Osteoblast (primary cell): ENCODE data around the gene ST3GAL3. TPM values are rescaled to one million over a fixed set of nuclear protein-coding genes. Genes with fewer than 3 reads are reported as not detected.

ENCODE experiments used
- DNase-seq: peaks from one replicate; pipeline ENCODE4 v3.0.0; 2011; ENCODE audit warnings: low spot score, mixed read lengths; ENCODE audit not compliant: insufficient read length; ENCODE audit errors: missing footprints
- H2AFZ ChIP-seq: 2 replicates; pipeline ENCODE4 v1.6.0; 2011; ENCODE audit warnings: mild to moderate bottlenecking, low read length
- H3K27ac ChIP-seq: 2 replicates; pipeline ENCODE4 v1.5.1; 2011; ENCODE audit warnings: mild to moderate bottlenecking, low read depth, low read length, moderate library complexity
- H3K27me3 ChIP-seq: 2 replicates; pipeline ENCODE4 v1.6.0; 2012; ENCODE audit warnings: mild to moderate bottlenecking, control low read depth, inconsistent platforms, low read length, moderate library complexity; ENCODE audit not compliant: insufficient read depth
- H3K36me3 ChIP-seq: 2 replicates; pipeline ENCODE4 v1.5.1; 2011; ENCODE audit warnings: mild to moderate bottlenecking, low read length, control low read depth, moderate library complexity; ENCODE audit not compliant: insufficient read depth
- H3K4me1 ChIP-seq: 2 replicates; pipeline ENCODE4 v1.5.1; 2011; ENCODE audit warnings: mild to moderate bottlenecking, low read length, control low read depth, moderate library complexity; ENCODE audit not compliant: insufficient read depth
- H3K4me2 ChIP-seq: 2 replicates; pipeline ENCODE4 v1.6.0; 2011; ENCODE audit warnings: mild to moderate bottlenecking, low read length; ENCODE audit not compliant: insufficient read depth
- H3K4me3 ChIP-seq: fragments of 200-600 bp; sonication (generic); 3 replicates; pipeline ENCODE4 v1.5.1; 2012; ENCODE audit warnings: mild to moderate bottlenecking, low read length, inconsistent platforms; ENCODE audit not compliant: insufficient read depth
- H3K79me2 ChIP-seq: 2 replicates; pipeline ENCODE4 v1.6.0; 2012; ENCODE audit warnings: mild to moderate bottlenecking, low read length, control low read depth, inconsistent platforms; ENCODE audit not compliant: insufficient read depth
- H3K9me3 ChIP-seq: 2 replicates; pipeline ENCODE4 v1.5.1; 2011; ENCODE audit warnings: low read depth, low read length, control low read depth
- H4K20me1 ChIP-seq: 2 replicates; pipeline ENCODE4 v1.6.0; 2012; ENCODE audit warnings: mild to moderate bottlenecking, low read length, control low read depth; ENCODE audit not compliant: insufficient read depth
- total RNA-seq: library from RNA; depleted of rRNA; stranded (reverse); fragments of >200 nt; gene quantifications from 2 replicates; pipeline ENCODE4 v1.2.3, GENCODE V29; 2012
- TF ChIP-seq, protein P1 (sequence below): IDR thresholded peaks from 2 replicates; pipeline ENCODE4 v1.5.1; 2011; ENCODE audit warnings: mild to moderate bottlenecking, low read depth, low read length, moderate library complexity; ENCODE audit errors: extremely low read depth

The ST3GAL3 gene
- total RNA-seq, 1 donor, result 18.5 TPM

DNA sequence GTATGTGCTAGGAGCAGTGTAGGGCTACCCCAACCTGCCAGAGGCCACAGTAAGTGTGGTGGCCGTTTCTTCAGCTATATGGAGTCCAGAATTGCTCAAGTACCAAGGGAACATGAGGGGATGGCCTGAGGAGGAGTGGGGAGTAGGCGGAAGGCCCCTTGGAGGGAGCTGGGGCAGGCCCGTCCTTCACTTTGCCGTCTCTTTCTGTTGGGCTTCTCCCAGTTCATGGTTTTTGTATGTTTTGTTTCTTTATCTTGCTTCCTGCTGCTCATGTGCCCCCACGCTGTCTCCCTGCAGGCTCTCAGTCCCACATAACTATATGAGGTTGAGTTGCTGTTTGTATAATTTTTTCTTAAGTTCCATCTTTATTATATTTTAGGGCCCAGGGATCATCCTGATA lies 256.6 kb downstream of the ST3GAL3 start:
- Histone ChIP-seq H3K4me2 (no peak overlapping the region), H3K79me2 (no peaks in the 10 kb centered on the region), H3K4me3 (no peak overlapping the region), H3K27ac (no peak overlapping the region), H3K36me3 (peaks cover 42% of the 10 kb centered on the region), H3K27me3 (no peaks in the 10 kb centered on the region), H2AFZ (no peak overlapping the region), H3K9me3 (no peaks in the 10 kb centered on the region), H3K4me1 (no peaks in the 10 kb centered on the region), H4K20me1 (peaks cover 6% of the 10 kb centered on the region)
- TF ChIP-seq, protein P1, sequence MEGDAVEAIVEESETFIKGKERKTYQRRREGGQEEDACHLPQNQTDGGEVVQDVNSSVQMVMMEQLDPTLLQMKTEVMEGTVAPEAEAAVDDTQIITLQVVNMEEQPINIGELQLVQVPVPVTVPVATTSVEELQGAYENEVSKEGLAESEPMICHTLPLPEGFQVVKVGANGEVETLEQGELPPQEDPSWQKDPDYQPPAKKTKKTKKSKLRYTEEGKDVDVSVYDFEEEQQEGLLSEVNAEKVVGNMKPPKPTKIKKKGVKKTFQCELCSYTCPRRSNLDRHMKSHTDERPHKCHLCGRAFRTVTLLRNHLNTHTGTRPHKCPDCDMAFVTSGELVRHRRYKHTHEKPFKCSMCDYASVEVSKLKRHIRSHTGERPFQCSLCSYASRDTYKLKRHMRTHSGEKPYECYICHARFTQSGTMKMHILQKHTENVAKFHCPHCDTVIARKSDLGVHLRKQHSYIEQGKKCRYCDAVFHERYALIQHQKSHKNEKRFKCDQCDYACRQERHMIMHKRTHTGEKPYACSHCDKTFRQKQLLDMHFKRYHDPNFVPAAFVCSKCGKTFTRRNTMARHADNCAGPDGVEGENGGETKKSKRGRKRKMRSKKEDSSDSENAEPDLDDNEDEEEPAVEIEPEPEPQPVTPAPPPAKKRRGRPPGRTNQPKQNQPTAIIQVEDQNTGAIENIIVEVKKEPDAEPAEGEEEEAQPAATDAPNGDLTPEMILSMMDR, result no peak
- DNase-seq, result no peak

DNA sequence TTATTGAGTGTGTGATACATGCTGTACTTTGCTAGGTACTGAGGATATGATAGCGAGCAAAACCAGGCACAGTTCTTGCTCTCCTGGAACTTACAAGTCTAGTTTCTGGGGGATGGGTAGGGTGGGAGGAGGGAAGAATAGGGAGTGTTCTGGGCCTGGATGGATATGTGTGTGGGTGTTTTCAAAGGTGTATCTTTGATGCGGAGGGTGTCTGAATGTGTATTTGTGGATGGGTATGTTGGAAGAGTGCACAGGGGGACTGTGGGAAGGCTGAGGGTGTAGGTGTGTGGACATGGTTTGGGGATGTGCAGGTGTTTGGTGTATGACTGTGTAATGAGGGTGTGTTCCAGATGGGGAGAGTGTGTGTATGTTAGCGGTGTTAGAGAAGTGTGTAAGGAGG lies 258.0 kb downstream of the ST3GAL3 start:
- peaks cover 4% of the 10 kb centered on the region for H3K79me2 ChIP-seq
- H3K36me3 ChIP-seq, result peaks cover 31% of the 10 kb centered on the region
- no peak for DNase-seq
- peaks cover 6% of the 10 kb centered on the region for H4K20me1 ChIP-seq
- no peaks in the 10 kb centered on the region for H3K27me3 ChIP-seq
- no peak overlapping the region for H3K27ac ChIP-seq
- H3K4me3 ChIP-seq, result no peak overlapping the region
- H2AFZ ChIP-seq, result no peak overlapping the region
- H3K4me2 ChIP-seq, result no peak overlapping the region
- H3K4me1 ChIP-seq, result peaks cover 2% of the 10 kb centered on the region
- TF ChIP-seq, protein P1, result no peak
- no peaks in the 10 kb centered on the region for H3K9me3 ChIP-seq

DNA sequence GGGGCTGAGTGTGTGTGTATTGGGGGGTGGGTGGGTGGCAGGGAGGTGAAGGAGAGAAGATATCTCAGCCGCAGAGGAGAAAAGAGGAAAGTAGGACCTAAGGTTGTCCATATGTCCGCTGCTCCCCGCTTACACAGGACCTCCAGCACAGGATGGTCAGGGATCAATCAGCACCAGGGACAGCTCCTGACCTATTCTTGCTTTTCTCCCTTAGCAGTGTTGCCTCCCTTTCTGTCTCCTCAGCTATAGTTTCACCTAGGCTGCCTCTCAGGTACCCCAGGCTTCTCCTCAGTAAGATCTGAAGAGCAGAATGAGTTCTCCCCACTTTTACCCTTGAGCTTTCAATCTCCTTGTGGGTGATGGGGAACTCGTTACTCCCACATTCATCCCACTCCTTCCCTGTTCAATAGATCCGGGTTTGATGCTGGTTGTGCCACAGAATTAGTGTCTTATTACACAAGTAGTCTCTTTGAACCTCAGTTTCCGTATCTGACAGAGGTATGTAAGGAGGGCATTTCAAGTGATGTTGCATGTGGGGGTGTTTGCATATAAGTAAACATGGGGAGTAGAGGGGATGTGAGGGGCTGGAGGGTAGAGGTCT lies 261.1 kb downstream of the ST3GAL3 start:
- no peak overlapping the region for H3K4me3 ChIP-seq
- peak; percentile 71 for DNase-seq
- no peaks in the 10 kb centered on the region for H3K9me3 ChIP-seq
- no peak overlapping the region for H3K27ac ChIP-seq
- H3K79me2 ChIP-seq, result peaks cover 19% of the 10 kb centered on the region
- H3K4me1 ChIP-seq, result peaks cover 8% of the 10 kb centered on the region
- H4K20me1 ChIP-seq, result no peaks in the 10 kb centered on the region
- peaks cover 17% of the 10 kb centered on the region for H3K36me3 ChIP-seq
- H3K4me2 ChIP-seq, result no peak overlapping the region
- TF ChIP-seq, protein P1, result no peak
- no peaks in the 10 kb centered on the region for H3K27me3 ChIP-seq
- no peak overlapping the region for H2AFZ ChIP-seq

DNA sequence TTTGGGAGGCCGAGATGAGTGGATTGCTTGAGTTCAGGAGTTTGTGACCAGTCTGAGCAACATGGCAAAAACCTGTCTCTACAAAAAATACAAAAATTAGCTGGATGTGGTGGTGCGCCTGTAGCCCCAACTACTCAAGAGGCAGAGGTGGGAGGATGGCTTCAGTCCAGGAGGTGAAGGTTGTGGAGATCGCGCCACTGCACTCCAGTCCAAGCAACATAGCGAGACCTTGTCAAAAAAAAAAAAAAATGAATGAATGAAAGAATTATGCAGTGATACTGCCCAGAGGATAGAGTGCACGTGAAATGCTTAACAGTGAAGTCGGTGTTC lies 262.0 kb downstream of the ST3GAL3 start:
- H2AFZ ChIP-seq, result no peak overlapping the region
- no peaks in the 10 kb centered on the region for H4K20me1 ChIP-seq
- H3K9me3 ChIP-seq, result no peaks in the 10 kb centered on the region
- DNase-seq, result no peak
- no peak overlapping the region for H3K27ac ChIP-seq
- H3K27me3 ChIP-seq, result no peaks in the 10 kb centered on the region
- H3K4me3 ChIP-seq, result peak overlapping the region; percentile 99
- peaks cover 12% of the 10 kb centered on the region for H3K4me1 ChIP-seq
- peaks cover 17% of the 10 kb centered on the region for H3K36me3 ChIP-seq
- H3K4me2 ChIP-seq, result peak overlapping the region; percentile 69
- TF ChIP-seq, protein P1, result no peak
- H3K79me2 ChIP-seq, result peaks cover 19% of the 10 kb centered on the region
